Endodermal cell (in vitro differentiated cells): ENCODE measurements around the gene LPP. TPM values are rescaled to one million over a fixed set of nuclear protein-coding genes. Genes with fewer than 3 reads are reported as not detected.

Experiments used
- DNase-seq: peaks from one replicate; pipeline ENCODE4 v3.0.0-alpha.2; 2017
- H3K27ac ChIP-seq: 2 replicates; pipeline ENCODE4 v1.5.1; 2013; ENCODE audit warnings: mild to moderate bottlenecking, low read depth, low read length, moderate library complexity
- H3K27me3 ChIP-seq: 2 replicates; pipeline ENCODE4 v1.6.1; 2013; ENCODE audit warnings: mild to moderate bottlenecking, low read length, moderate library complexity; ENCODE audit not compliant: insufficient read depth, control insufficient read depth, poor library complexity, severe bottlenecking
- H3K36me3 ChIP-seq: 2 replicates; pipeline ENCODE4 v1.7.0; 2013; ENCODE audit warnings: mild to moderate bottlenecking, low read length, moderate library complexity; ENCODE audit not compliant: control insufficient read depth, insufficient read depth
- H3K4me1 ChIP-seq: one replicate; pipeline ENCODE4 v1.7.0; 2013; ENCODE audit warnings: low read length; ENCODE audit not compliant: control insufficient read depth, insufficient read depth
- H3K4me3 ChIP-seq: 2 replicates; pipeline ENCODE4 v1.5.1; 2013; ENCODE audit warnings: mild to moderate bottlenecking, low read length, moderate library complexity
- H3K9ac ChIP-seq: 2 replicates; pipeline ENCODE4 v1.6.1; 2013; ENCODE audit warnings: mild to moderate bottlenecking, low read length, moderate library complexity; ENCODE audit not compliant: poor library complexity, severe bottlenecking; ENCODE audit errors: extremely low read depth
- H3K9me3 ChIP-seq: 2 replicates; pipeline ENCODE4 v1.6.1; 2013; ENCODE audit warnings: mild to moderate bottlenecking, low read length, moderate library complexity; ENCODE audit not compliant: control insufficient read depth
- H3K27ac Mint-ChIP-seq: 2 replicates; pipeline ENCODE4 v1.8.0; 2020; ENCODE audit warnings: mixed read lengths
- H3K27me3 Mint-ChIP-seq: 2 replicates; pipeline ENCODE4 v1.8.0; 2021; ENCODE audit warnings: mild to moderate bottlenecking, mixed read lengths; ENCODE audit not compliant: insufficient read depth
- H3K36me3 Mint-ChIP-seq: 2 replicates; pipeline ENCODE4 v1.8.0; 2020; ENCODE audit warnings: low read depth, mixed read lengths
- H3K4me1 Mint-ChIP-seq: 2 replicates; pipeline ENCODE4 v1.8.0; 2020; ENCODE audit warnings: mixed read lengths
- H3K4me3 Mint-ChIP-seq: 2 replicates; pipeline ENCODE4 v1.8.0; 2020; ENCODE audit warnings: mild to moderate bottlenecking, moderate library complexity, mixed read lengths
- H3K9me3 Mint-ChIP-seq: 2 replicates; pipeline ENCODE4 v1.8.0; 2020; ENCODE audit warnings: mild to moderate bottlenecking, mixed read lengths
- WGBS, 2 experiments: methylation state at CpG; one replicate each; pipeline versions ENCODE4 v1.1.5 to v1.1.7; 2013; ENCODE audit warnings: missing lambda C conversion rate in 2 of 2, mixed read lengths in 1 of 2; ENCODE audit not compliant: insufficient coverage in 1 of 2, insufficient read length in 1 of 2; 5-methylcytosine and 5-hydroxymethylcytosine counted together
- total RNA-seq, 2 donors: library from RNA; stranded (reverse); fragmentation: NEBNext Ultra II Directional in 1 of 2; extraction: Animal tissue kit (Norgen Biotek cat#: 25700) in 1 of 2; gene quantifications; 2 replicates in 1 of 2; 3 replicates in 1 of 2; pipeline ENCODE4 v1.2.1, GENCODE V29; 2021
- TF ChIP-seq, protein P1 (sequence below): fragments of 200-600 bp; sonication (generic); conservative IDR thresholded peaks from 2 replicates; pipeline ENCODE4 v1.5.0; 2021; ENCODE audit warnings: antibody characterized with exemption, mild to moderate bottlenecking

The LPP gene
- total RNA-seq, 2 donors from 2014 or later = 78.0 to 105 TPM

DNA sequence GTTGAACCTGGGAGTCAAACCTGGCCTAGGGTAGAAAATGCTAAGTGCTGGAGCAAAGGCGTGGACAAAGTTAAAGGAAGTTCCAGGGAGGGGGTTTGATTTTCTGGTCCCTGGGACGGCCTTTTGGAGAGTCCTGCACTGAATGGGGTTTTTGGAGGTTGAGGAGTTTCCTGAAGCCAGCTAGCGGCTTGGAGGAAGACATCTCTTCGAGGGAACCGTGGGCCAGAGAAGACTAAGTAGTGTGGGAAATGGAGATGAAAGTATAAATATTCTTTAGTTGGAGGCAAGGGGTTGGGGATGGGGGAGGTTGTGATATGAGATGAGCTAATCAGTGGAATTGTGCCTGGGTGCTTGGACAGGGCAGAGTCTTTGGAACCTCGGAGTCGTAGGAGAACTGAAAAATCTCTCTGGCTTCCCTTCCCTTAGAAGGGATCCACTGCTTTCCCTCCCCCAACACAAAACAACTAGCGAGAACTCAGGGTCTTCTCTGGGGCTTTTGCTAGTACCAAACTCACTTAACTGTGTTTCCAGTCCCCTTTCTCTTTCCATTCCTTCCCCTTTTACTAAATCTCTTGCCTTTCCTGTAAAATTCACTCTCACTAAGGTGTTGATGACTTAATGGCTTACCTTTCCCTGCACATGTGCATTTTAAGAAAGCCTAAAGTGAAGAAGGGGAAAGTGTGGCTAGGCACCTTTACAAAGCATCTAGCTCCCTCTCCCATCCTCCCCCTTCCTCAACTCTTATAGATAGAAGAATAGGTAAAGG, 1.0 kb downstream of the LPP start:
- peak overlapping the region; percentile 97 for H3K4me3 ChIP-seq
- peak overlapping the region; percentile 89 for H3K4me3 Mint-ChIP-seq
- H3K4me1 Mint-ChIP-seq = peaks cover 45% of the 10 kb centered on the region
- H3K27ac ChIP-seq = no peak overlapping the region
- H3K27me3 Mint-ChIP-seq = peaks cover 5% of the 10 kb centered on the region
- no peaks in the 10 kb centered on the region for H3K36me3 Mint-ChIP-seq
- H3K4me1 ChIP-seq = peaks cover under 1% of the 10 kb centered on the region
- H3K27me3 ChIP-seq = no peaks in the 10 kb centered on the region
- 61 to 68% methylated on average over 6 to 8 of the region's 8 CpGs for WGBS, 2 experiments
- TF ChIP-seq, protein P1, sequence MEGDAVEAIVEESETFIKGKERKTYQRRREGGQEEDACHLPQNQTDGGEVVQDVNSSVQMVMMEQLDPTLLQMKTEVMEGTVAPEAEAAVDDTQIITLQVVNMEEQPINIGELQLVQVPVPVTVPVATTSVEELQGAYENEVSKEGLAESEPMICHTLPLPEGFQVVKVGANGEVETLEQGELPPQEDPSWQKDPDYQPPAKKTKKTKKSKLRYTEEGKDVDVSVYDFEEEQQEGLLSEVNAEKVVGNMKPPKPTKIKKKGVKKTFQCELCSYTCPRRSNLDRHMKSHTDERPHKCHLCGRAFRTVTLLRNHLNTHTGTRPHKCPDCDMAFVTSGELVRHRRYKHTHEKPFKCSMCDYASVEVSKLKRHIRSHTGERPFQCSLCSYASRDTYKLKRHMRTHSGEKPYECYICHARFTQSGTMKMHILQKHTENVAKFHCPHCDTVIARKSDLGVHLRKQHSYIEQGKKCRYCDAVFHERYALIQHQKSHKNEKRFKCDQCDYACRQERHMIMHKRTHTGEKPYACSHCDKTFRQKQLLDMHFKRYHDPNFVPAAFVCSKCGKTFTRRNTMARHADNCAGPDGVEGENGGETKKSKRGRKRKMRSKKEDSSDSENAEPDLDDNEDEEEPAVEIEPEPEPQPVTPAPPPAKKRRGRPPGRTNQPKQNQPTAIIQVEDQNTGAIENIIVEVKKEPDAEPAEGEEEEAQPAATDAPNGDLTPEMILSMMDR = no peak
- no peak for DNase-seq
- H3K36me3 ChIP-seq = peaks cover 12% of the 10 kb centered on the region
- H3K9me3 ChIP-seq = no peaks in the 10 kb centered on the region
- peak overlapping the region; percentile 83 for H3K27ac Mint-ChIP-seq
- no peaks in the 10 kb centered on the region for H3K9me3 Mint-ChIP-seq
- peak overlapping the region; percentile 93 for H3K9ac ChIP-seq

DNA sequence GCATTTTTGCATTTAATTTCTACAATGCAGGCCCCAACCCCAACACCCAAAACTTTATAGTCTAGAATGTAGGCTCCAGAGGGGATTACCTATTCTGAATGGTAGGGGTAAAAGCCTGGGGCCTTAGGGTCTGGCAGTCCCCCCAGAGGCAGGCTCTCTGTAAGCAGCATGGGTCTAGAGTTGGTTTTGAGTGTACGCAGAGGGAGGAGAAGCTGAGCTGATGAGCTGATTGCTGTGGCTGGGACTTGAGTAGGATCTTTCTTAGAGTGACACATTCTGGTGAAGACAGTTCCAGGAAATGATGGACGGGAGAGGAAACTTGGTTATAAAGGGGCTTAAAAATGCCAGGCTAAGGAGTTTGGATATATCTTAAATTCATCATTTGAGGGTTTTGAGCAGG, 2.1 kb downstream of the LPP start:
- Mint-ChIP-seq H3K27ac (no peak overlapping the region), H3K4me3 (peak overlapping the region; percentile 89), H3K27me3 (peaks cover 5% of the 10 kb centered on the region), H3K9me3 (no peaks in the 10 kb centered on the region), H3K4me1 (peaks cover 49% of the 10 kb centered on the region), H3K36me3 (no peaks in the 10 kb centered on the region)
- no peaks in the 10 kb centered on the region for H3K9me3 ChIP-seq
- peak overlapping the region; percentile 97 for H3K4me3 ChIP-seq
- TF ChIP-seq, protein P1 = no peak
- no peak for DNase-seq
- no peaks in the 10 kb centered on the region for H3K4me1 ChIP-seq
- WGBS, 2 experiments = 95 to 96% methylated on average over 2 of the region's 2 CpGs
- peaks cover 12% of the 10 kb centered on the region for H3K36me3 ChIP-seq
- no peak overlapping the region for H3K27ac ChIP-seq
- H3K9ac ChIP-seq = no peak overlapping the region
- no peaks in the 10 kb centered on the region for H3K27me3 ChIP-seq

DNA sequence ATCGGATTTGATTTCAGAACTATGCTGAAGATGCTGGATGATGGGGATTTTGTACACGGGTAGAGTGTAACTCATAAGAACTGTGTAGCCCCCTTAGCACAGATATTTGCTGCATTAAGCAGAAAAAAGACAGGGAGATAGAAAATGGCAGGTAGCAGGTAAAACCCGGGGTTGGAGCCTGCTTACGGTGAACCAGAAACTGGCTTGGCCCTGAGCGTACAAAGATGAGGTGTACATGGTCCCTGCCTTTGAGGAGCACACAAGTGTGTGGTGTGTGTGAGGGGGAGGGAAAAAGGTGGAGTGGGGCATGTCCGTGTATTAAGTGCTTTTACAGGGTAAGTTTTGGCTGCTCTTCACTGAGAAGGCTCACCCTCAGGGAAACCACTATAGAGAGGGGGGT, 3.5 kb downstream of the LPP start:
- WGBS, 2 experiments = 89 to 97% methylated on average over 4 to 6 of the region's 6 CpGs
- H3K27me3 Mint-ChIP-seq = peaks cover 2% of the 10 kb centered on the region
- no peaks in the 10 kb centered on the region for H3K4me1 ChIP-seq
- no peaks in the 10 kb centered on the region for H3K9me3 Mint-ChIP-seq
- no peaks in the 10 kb centered on the region for H3K27me3 ChIP-seq
- H3K36me3 Mint-ChIP-seq = no peaks in the 10 kb centered on the region
- H3K4me1 Mint-ChIP-seq = peaks cover 47% of the 10 kb centered on the region
- TF ChIP-seq, protein P1 = no peak
- DNase-seq = no peak
- H3K9me3 ChIP-seq = no peaks in the 10 kb centered on the region
- no peak overlapping the region for H3K4me3 Mint-ChIP-seq
- peak overlapping the region; percentile 42 for H3K4me3 ChIP-seq
- H3K27ac ChIP-seq = no peak overlapping the region
- H3K9ac ChIP-seq = no peak overlapping the region
- H3K27ac Mint-ChIP-seq = no peak overlapping the region
- peaks cover 20% of the 10 kb centered on the region for H3K36me3 ChIP-seq
